Measurements from ENCODE around the gene FLII.
"Not testable (repeated sequence)": the region's sequence is repeated elsewhere in the genome, so short reads cannot be mapped to it uniquely, and the experiment has no call there.

- TF ChIP-seq POLR2AphosphoS5 (IDR thresholded peaks at IDR 0.05; ENCODE audit: low read depth); CTCF (conservative IDR thresholded peaks at IDR 0.05; ENCODE audit: low read depth in 2 of 2); CREB1 (CRISPR knock-in tag; IDR thresholded peaks at IDR 0.05; ENCODE audit: low read depth); REST (IDR thresholded peaks at IDR 0.05; ENCODE audit: unreplicated experiment); EZH2phosphoT487 (IDR thresholded peaks at IDR 0.05; ENCODE audit: unreplicated experiment); EZH2 (IDR thresholded peaks at IDR 0.05; ENCODE audit: low read depth, unreplicated experiment); STAT1 (IDR thresholded peaks at IDR 0.05; ENCODE audit: unreplicated experiment); JUNB (IDR thresholded peaks at IDR 0.05; ENCODE audit: unreplicated experiment); NANOG (IDR thresholded peaks at IDR 0.05; ENCODE audit: borderline replicate concordance): not testable (repeated sequence)
Measured at GRCh38 chr17:18216906-18217305, 41.6 kb downstream of the FLII start.
